GM18519 (cell line): Measurements from ENCODE around the gene PCED1B.

Experiments used
- ATAC-seq: cut with Tn5 transposase; IDR thresholded peaks from one replicate; pipeline ENCODE4 v1.9.1; 2021; ENCODE audit warnings: mild to moderate bottlenecking, moderate library complexity; ENCODE audit not compliant: unreplicated experiment, low FRiP score

Gene PCED1B

GRCh38 chr12:47067176-47067575 lies 12.2 kb upstream of the PCED1B start:
- no peak for ATAC-seq

GRCh38 chr12:47067771-47068431 lies 11.5 kb upstream of the PCED1B start:
- no peak for ATAC-seq

GRCh38 chr12:47068539-47068938 lies 10.9 kb upstream of the PCED1B start:
- no peak for ATAC-seq

GRCh38 chr12:47070310-47070709 lies 9.1 kb upstream of the PCED1B start:
- ATAC-seq: no peak

GRCh38 chr12:47071241-47071852 lies 8.1 kb upstream of the PCED1B start:
- ATAC-seq: no peak

- no peak for ATAC-seq
Measured at GRCh38 chr12:47073951-47074350, 5.5 kb upstream of the PCED1B start.

GRCh38 chr12:47074757-47075156 lies 4.7 kb upstream of the PCED1B start:
- no peak for ATAC-seq

GRCh38 chr12:47075192-47076084 lies 4.0 kb upstream of the PCED1B start:
- ATAC-seq: no peak

GRCh38 chr12:47077206-47078085 lies 2.0 kb upstream of the PCED1B start:
- ATAC-seq: no peak

GRCh38 chr12:47078086-47078395 lies 1.4 kb upstream of the PCED1B start:
- no peak for ATAC-seq

GRCh38 chr12:47078733-47079467 lies 521 bp upstream of the PCED1B start:
- no peak for ATAC-seq

GRCh38 chr12:47079981-47080724 lies 732 bp downstream of the PCED1B start:
- ATAC-seq: no peak

- ATAC-seq: no peak
Measured at GRCh38 chr12:47080725-47081502, 1.5 kb downstream of the PCED1B start.

- ATAC-seq: no peak
Measured at GRCh38 chr12:47082283-47082682, 2.9 kb downstream of the PCED1B start.

- ATAC-seq: no peak
Measured at GRCh38 chr12:47082796-47083621, 3.6 kb downstream of the PCED1B start.

GRCh38 chr12:47084172-47084571 lies 4.8 kb downstream of the PCED1B start:
- no peak for ATAC-seq

- peak; percentile 57 for ATAC-seq
Measured at GRCh38 chr12:47085815-47086252, 6.4 kb downstream of the PCED1B start.
